Trophoblast cell (in vitro differentiated cells and primary cell): ENCODE data around the gene RGS19. TPM values are rescaled to one million over a fixed set of nuclear protein-coding genes. Genes with fewer than 3 reads are reported as not detected.
"Not testable (repeated sequence)": the region's sequence is repeated elsewhere in the genome, so short reads cannot be mapped to it uniquely, and the experiment has no call there.

Experiments used
- DNase-seq, 2 donors: peaks; one replicate each; pipeline ENCODE4 v3.0.0-alpha.2; 2016
- H2AFZ ChIP-seq: 2 replicates; pipeline ENCODE4 v1.6.1; 2013; ENCODE audit warnings: low read length, moderate library complexity, mild to moderate bottlenecking; ENCODE audit not compliant: insufficient read depth, poor library complexity
- H2AK5ac ChIP-seq: 2 replicates; pipeline ENCODE4 v1.6.1; 2013; ENCODE audit warnings: mild to moderate bottlenecking, low read length
- H2BK120ac ChIP-seq: 2 replicates; pipeline ENCODE4 v1.6.1; 2013; ENCODE audit warnings: low read length, mild to moderate bottlenecking, moderate library complexity; ENCODE audit not compliant: insufficient read depth, poor library complexity
- H2BK12ac ChIP-seq: 2 replicates; pipeline ENCODE4 v1.6.1; 2013; ENCODE audit warnings: mild to moderate bottlenecking, low read length, moderate library complexity
- H2BK5ac ChIP-seq: 2 replicates; pipeline ENCODE4 v1.6.1; 2013; ENCODE audit warnings: low read length, low read depth, moderate library complexity, mild to moderate bottlenecking; ENCODE audit not compliant: poor library complexity
- H3K14ac ChIP-seq: 2 replicates; pipeline ENCODE4 v1.6.1; 2013; ENCODE audit warnings: mild to moderate bottlenecking, low read length
- H3K18ac ChIP-seq: 2 replicates; pipeline ENCODE4 v1.6.1; 2013; ENCODE audit warnings: mild to moderate bottlenecking, low read length
- H3K23ac ChIP-seq: 2 replicates; pipeline ENCODE4 v1.6.1; 2013; ENCODE audit warnings: low read length
- H3K27ac ChIP-seq: 2 replicates; pipeline ENCODE4 v1.5.1; 2013; ENCODE audit warnings: low read depth, mild to moderate bottlenecking, inconsistent platforms, low read length, moderate library complexity
- H3K27me3 ChIP-seq: 2 replicates; pipeline ENCODE4 v1.6.1; 2013; ENCODE audit warnings: inconsistent platforms, mild to moderate bottlenecking, low read length, moderate library complexity; ENCODE audit not compliant: insufficient read depth
- H3K36me3 ChIP-seq, 2 experiments: 1 replicate in 1 of 2; 2 replicates in 1 of 2; pipeline ENCODE4 v1.6.1; 2013; ENCODE audit warnings: low read length in 2 of 2, mild to moderate bottlenecking in 2 of 2, moderate library complexity in 1 of 2; ENCODE audit not compliant: insufficient read depth in 2 of 2, control insufficient read depth in 1 of 2
- H3K4ac ChIP-seq: 2 replicates; pipeline ENCODE4 v1.6.1; 2013; ENCODE audit warnings: low read depth, mild to moderate bottlenecking, low read length, moderate library complexity
- H3K4me1 ChIP-seq, 2 experiments: 1 replicate in 1 of 2; 2 replicates in 1 of 2; pipeline ENCODE4 v1.6.1; 2013; ENCODE audit warnings: low read length in 2 of 2, mild to moderate bottlenecking in 2 of 2, moderate library complexity in 1 of 2; ENCODE audit not compliant: insufficient read depth in 2 of 2, control insufficient read depth in 1 of 2
- H3K4me2 ChIP-seq: 2 replicates; pipeline ENCODE4 v1.6.1; 2013; ENCODE audit warnings: inconsistent platforms, mild to moderate bottlenecking, low read length, moderate library complexity
- H3K4me3 ChIP-seq: 2 replicates; pipeline ENCODE4 v1.5.1; 2013; ENCODE audit warnings: mild to moderate bottlenecking, low read depth, low read length, inconsistent platforms
- H3K79me1 ChIP-seq: one replicate; pipeline ENCODE4 v1.6.1; 2013; ENCODE audit warnings: low read length
- H3K79me2 ChIP-seq: 2 replicates; pipeline ENCODE4 v1.6.1; 2013; ENCODE audit warnings: low read length, mild to moderate bottlenecking; ENCODE audit not compliant: control insufficient read depth, insufficient read depth, poor library complexity
- H3K9ac ChIP-seq: 2 replicates; pipeline ENCODE4 v1.6.1; 2013; ENCODE audit warnings: mild to moderate bottlenecking, low read length
- H3K9me3 ChIP-seq: 2 replicates; pipeline ENCODE4 v1.6.1; 2013; ENCODE audit warnings: low read depth, mild to moderate bottlenecking, control low read depth, inconsistent platforms, low read length; ENCODE audit not compliant: insufficient read depth
- H4K12ac ChIP-seq: 2 replicates; pipeline ENCODE4 v1.6.1; 2013; ENCODE audit warnings: low read depth, mild to moderate bottlenecking, low read length, moderate library complexity
- H4K8ac ChIP-seq: 2 replicates; pipeline ENCODE4 v1.6.1; 2013; ENCODE audit warnings: low read depth, mild to moderate bottlenecking, low read length, moderate library complexity
- H4K91ac ChIP-seq: one replicate; pipeline ENCODE4 v1.6.1; 2013; ENCODE audit warnings: low read depth, mild to moderate bottlenecking, low read length, moderate library complexity
- WGBS: extraction: QIAGEN DNeasy Blood & Tissue Kit; methylation state at CpG from one replicate; pipeline ENCODE4 v1.1.7; 2013; ENCODE audit warnings: missing lambda C conversion rate; ENCODE audit not compliant: insufficient read length, insufficient coverage; ENCODE audit errors: extremely low coverage; 5-methylcytosine and 5-hydroxymethylcytosine counted together
- polyA plus RNA-seq: library from polyadenylated mRNA; stranded (reverse); fragments of 200-250 nt; gene quantifications from 2 replicates; pipeline ENCODE4 v1.2.3, GENCODE V29; 2013

The RGS19 gene
- 7.5 and 8.3 TPM in 2 replicates for polyA plus RNA-seq

GRCh38 chr20:64079273-64080012 is at the start of gene RGS19:
Gene RGS19 (minus strand): TSS chr20:64079518. CDS start chr20:64076886, 2,632 bp downstream.
- H3K79me1 ChIP-seq = peaks cover 11% of the 10 kb centered on the region
- H3K36me3 ChIP-seq = peaks cover 4 to 7% of the 10 kb centered on the region in 2 experiments

GRCh38 chr20:64123517-64123916 is 44.2 kb upstream of the RGS19 start:
- DNase-seq, H2BK12ac ChIP-seq, H3K27ac ChIP-seq, H3K9ac ChIP-seq, H3K27me3 ChIP-seq, H3K9me3 ChIP-seq, H4K91ac ChIP-seq, H3K18ac ChIP-seq, H4K8ac ChIP-seq, H2AK5ac ChIP-seq, H2BK5ac ChIP-seq, H3K79me1 ChIP-seq, H3K79me2 ChIP-seq, H2BK120ac ChIP-seq, H4K12ac ChIP-seq, H3K4me3 ChIP-seq, H2AFZ ChIP-seq, H3K14ac ChIP-seq, H3K36me3 ChIP-seq, H3K23ac ChIP-seq, H3K4me2 ChIP-seq, H3K4ac ChIP-seq, H3K4me1 ChIP-seq: not testable (repeated sequence)
- no CpG with 5 or more reads among the region's 11 CpGs for WGBS

More at GRCh38 chr20:64079273-64080012, at the start of gene RGS19:
- Histone ChIP-seq H3K27ac (no peak within 1 kb of the TSS), H2BK12ac (peak within 1 kb of the TSS; percentile 47), H3K4me2 (peak within 1 kb of the TSS; percentile 72), H3K23ac (no peak within 1 kb of the TSS), H2AFZ (peak within 1 kb of the TSS; percentile 92), H3K9ac (peak within 1 kb of the TSS; percentile 84), H3K4me3 (peak within 1 kb of the TSS; percentile 71), H3K9me3 (no peaks in the 10 kb centered on the region), H4K91ac (peak within 1 kb of the TSS; percentile 94), H4K12ac (peak within 1 kb of the TSS; percentile 96), H3K27me3 (peaks cover 15% of the 10 kb centered on the region), H3K18ac (peak within 1 kb of the TSS; percentile 84), H3K79me2 (peaks cover 10% of the 10 kb centered on the region), H2BK5ac (peak within 1 kb of the TSS; percentile 49), H3K4me1 (peaks cover 14 to 23% of the 10 kb centered on the region in 2 experiments), H3K4ac (peak within 1 kb of the TSS; percentile 65), H4K8ac (peak within 1 kb of the TSS; percentile 97), H2AK5ac (peak within 1 kb of the TSS; percentile 75), H2BK120ac (peak within 1 kb of the TSS; percentile 83), H3K14ac (peak within 1 kb of the TSS; percentile 91)
- peak in 1 of 2 donors; percentile 48 for DNase-seq
- no CpG with 5 or more reads among the region's 73 CpGs for WGBS

GRCh38 chr20:64122927-64123326 is 43.6 kb upstream of the RGS19 start:
- not testable (repeated sequence) for H3K4ac ChIP-seq, H2BK120ac ChIP-seq, H4K8ac ChIP-seq, H3K23ac ChIP-seq, H3K36me3 ChIP-seq, H3K14ac ChIP-seq, H4K12ac ChIP-seq, H3K4me3 ChIP-seq, H3K4me2 ChIP-seq, H4K91ac ChIP-seq, H2BK5ac ChIP-seq, H3K79me2 ChIP-seq, H2AK5ac ChIP-seq, H3K9me3 ChIP-seq, H3K79me1 ChIP-seq, H2BK12ac ChIP-seq, H3K18ac ChIP-seq, H3K27me3 ChIP-seq, DNase-seq, H3K27ac ChIP-seq, H3K9ac ChIP-seq, H2AFZ ChIP-seq, H3K4me1 ChIP-seq
- WGBS = no CpG with 5 or more reads among the region's 11 CpGs

GRCh38 chr20:64121586-64121985 is 42.3 kb upstream of the RGS19 start:
- no peak overlapping the region for H2BK5ac ChIP-seq
- no peak overlapping the region for H2AK5ac ChIP-seq
- H3K4me1 ChIP-seq = peaks cover 0 to 2% of the 10 kb centered on the region in 2 experiments
- peaks cover 1% of the 10 kb centered on the region for H3K9me3 ChIP-seq
- no peak overlapping the region for H3K4me3 ChIP-seq
- H2BK120ac ChIP-seq = no peak overlapping the region
- H3K14ac ChIP-seq = no peak overlapping the region
- no peak overlapping the region for H2AFZ ChIP-seq
- H3K4me2 ChIP-seq = no peak overlapping the region
- H3K79me1 ChIP-seq = no peaks in the 10 kb centered on the region
- no peaks in the 10 kb centered on the region for H3K27me3 ChIP-seq
- H4K8ac ChIP-seq = no peak overlapping the region
- H3K9ac ChIP-seq = no peak overlapping the region
- no peaks in the 10 kb centered on the region for H3K36me3 ChIP-seq
- H4K91ac ChIP-seq = no peak overlapping the region
- H3K27ac ChIP-seq = no peak overlapping the region
- no peak for DNase-seq
- H3K79me2 ChIP-seq = no peaks in the 10 kb centered on the region
- H3K23ac ChIP-seq = no peak overlapping the region
- H3K18ac ChIP-seq = no peak overlapping the region
- H3K4ac ChIP-seq = no peak overlapping the region
- WGBS = no CpG with 5 or more reads among the region's 12 CpGs
- no peak overlapping the region for H4K12ac ChIP-seq
- no peak overlapping the region for H2BK12ac ChIP-seq
